K562 (cell line): ENCODE measurements around the gene LSR. TPM values are rescaled to one million over a fixed set of nuclear protein-coding genes. Genes with fewer than 3 reads are reported as not detected.
A peak's percentile ranks its signal among the peaks of the same experiment; 100 is the strongest.

Source experiments
- ARID3A ChIP-seq: IDR thresholded peaks from 2 replicates; pipeline ENCODE4 v1.6.1; 2012; ENCODE audit warnings: low read depth, low read length, improper control_type of control experiment, borderline replicate concordance
- ASH1L ChIP-seq: fragments of 450-650 bp; IDR thresholded peaks from 2 replicates; pipeline ENCODE4 v1.6.1; 2018; ENCODE audit warnings: borderline replicate concordance, mild to moderate bottlenecking, low read depth; ENCODE audit not compliant: partially characterized antibody
- CBX3 ChIP-seq, 2 experiments: IDR thresholded peaks; 1 replicate in 1 of 2; 2 replicates in 1 of 2; pipeline ENCODE4 v1.6.1; 2012; ENCODE audit warnings: inconsistent platforms in 2 of 2, low read length in 2 of 2, borderline replicate concordance in 1 of 2, control low read depth in 1 of 2
- CREB5 ChIP-seq: fragments of 250-450 bp; sonication (Bioruptor Pico); IDR thresholded peaks from 2 replicates; pipeline ENCODE4 v1.5.0; 2020; ENCODE audit warnings: mild to moderate bottlenecking
- GABPA ChIP-seq: fragments of 200-800 bp; sonication (Bioruptor generic); conservative IDR thresholded peaks from 2 replicates; pipeline ENCODE4 v1.6.1; 2016; ENCODE audit warnings: low read depth, missing genetic modification characterization, missing compliant biosample characterization
- HBP1 ChIP-seq: fragments of 450-650 bp; formaldehyde crosslinking; IDR thresholded peaks from 2 replicates; pipeline ENCODE4 v1.4.0; 2022; ENCODE audit warnings: missing genetic modification characterization
- KLF10 ChIP-seq: fragments of 250-450 bp; sonication (Bioruptor Pico); IDR thresholded peaks from 2 replicates; pipeline ENCODE4 v1.6.1; 2021; ENCODE audit warnings: matching md5 sums
- LCOR ChIP-seq: sonication (generic); formaldehyde crosslinking; IDR thresholded peaks from 2 replicates; pipeline ENCODE4 v1.8.0; 2022; ENCODE audit warnings: mild to moderate bottlenecking, missing genetic modification reagents
- MTA3 ChIP-seq: fragments of 450-650 bp; formaldehyde crosslinking; IDR thresholded peaks from 2 replicates; pipeline ENCODE4 v1.6.1; 2017; ENCODE audit warnings: mild to moderate bottlenecking, borderline replicate concordance
- NFE2L1 ChIP-seq: fragments of 450-650 bp; IDR thresholded peaks from 2 replicates; pipeline ENCODE4 v1.6.1; 2016; ENCODE audit warnings: missing genetic modification characterization, low read depth, mild to moderate bottlenecking, missing compliant biosample characterization, moderate library complexity, borderline replicate concordance
- NFIX ChIP-seq: fragments of 250-450 bp; sonication (Bioruptor Pico); IDR thresholded peaks from 2 replicates; pipeline ENCODE4 v1.4.0; 2020; ENCODE audit warnings: low read depth, mild to moderate bottlenecking, moderate library complexity
- NR2C1 ChIP-seq, 2 experiments: fragments of 450-650 bp; IDR thresholded peaks; 2 replicates each; pipeline ENCODE4 v1.6.1; 2017; ENCODE audit warnings: mild to moderate bottlenecking in 2 of 2, antibody characterized with exemption in 1 of 2, inconsistent platforms in 1 of 2, missing compliant biosample characterization in 1 of 2, missing genetic modification characterization in 1 of 2
- PYGO2 ChIP-seq: fragments of 450-650 bp; IDR thresholded peaks from 2 replicates; pipeline ENCODE4 v1.6.1; 2016; ENCODE audit warnings: mild to moderate bottlenecking, missing genetic modification characterization, moderate library complexity, missing compliant biosample characterization
- SMARCA4 ChIP-seq: fragments of 450-650 bp; IDR thresholded peaks from 2 replicates; pipeline ENCODE4 v1.6.1; 2016
- SMARCA5 ChIP-seq: fragments of 450-650 bp; IDR thresholded peaks from 2 replicates; pipeline ENCODE4 v1.6.1; 2016
- SUPT5H ChIP-seq: fragments of 450-650 bp; IDR thresholded peaks from 2 replicates; pipeline ENCODE4 v1.6.1; 2016
- TCF7L2 ChIP-seq: fragments of 150-350 bp; IDR thresholded peaks from 2 replicates; pipeline ENCODE4 v1.6.1; 2016; ENCODE audit warnings: low read depth, mild to moderate bottlenecking, low read length, moderate library complexity
- YY1 ChIP-seq, 3 experiments: IDR thresholded peaks; 2 replicates each; pipeline ENCODE4 v1.6.1; 2011; ENCODE audit warnings: low read length in 2 of 3, mild to moderate bottlenecking in 2 of 3, moderate library complexity in 2 of 3, borderline replicate concordance in 1 of 3, control low read depth in 1 of 3, low read depth in 1 of 3; ENCODE audit not compliant: insufficient read depth in 3 of 3, insufficient replicate concordance in 2 of 3, control insufficient read depth in 1 of 3, insufficient read length in 1 of 3; ENCODE audit errors: extremely low read depth in 1 of 3
- ZNF133 ChIP-seq: fragments of 250-450 bp; sonication (Bioruptor Pico); IDR thresholded peaks from 2 replicates; pipeline ENCODE4 v1.4.0; 2020; ENCODE audit warnings: mild to moderate bottlenecking
- ZNF140 ChIP-seq: fragments of 250-450 bp; sonication (Bioruptor Pico); IDR thresholded peaks from 2 replicates; pipeline ENCODE4 v1.8.0; 2021; ENCODE audit warnings: moderate library complexity, mild to moderate bottlenecking, inconsistent platforms
- polyA plus RNA-seq, 8 experiments: library from polyadenylated mRNA; depleted of rRNA in 4 of 8; stranded (reverse) in 5 of 8; unstranded in 3 of 8; fragments of >200 nt; fragmentation: Nextera tagmentation in 2 of 8; fragmentation: Illumina TruSeq in 1 of 8; extraction: Ambion mirVana in 2 of 8; extraction: Trizol in 1 of 8; gene quantifications; 2 replicates each; pipeline versions ENCODE4 v1.2.1 to v1.2.3, GENCODE V29; 2011 to 2014; ENCODE audit warnings: inconsistent platforms in 1 of 8, missing spikeins in 1 of 8
- total RNA-seq, 7 experiments: library from RNA; depleted of rRNA in 6 of 7; stranded (reverse); fragments of >200 nt in 6 of 7; fragmentation: Illumina TruSeq in 2 of 7; extraction: Trizol in 2 of 7; gene quantifications; 2 replicates each; pipeline versions ENCODE4 v1.2.1 to v1.2.3, GENCODE V29; 2011 to 2021; ENCODE audit warnings: low replicate concordance in 1 of 7

The LSR gene
- total and polyA plus RNA-seq, 9 of the 15 experiments (the other 6 are each of a cell fraction or from before 2014, with no cell fraction given) = 0.44 to 87.9 (median 28.0) TPM

- TF ChIP-seq ASH1L (peak; percentile 14), SMARCA4 (peak; percentile 90), LCOR (CRISPR knock-in tag) (no peak), HBP1 (peak; percentile 97), CREB5 (peak; percentile 96), CBX3 (IDR thresholded peaks at IDR 0.05; ENCODE audit: borderline replicate concordance in 1 of 2, low read length in 2 of 2) (peak in 1 of 2 experiments; percentile 77; a peak in 1 of 3 replicates), YY1 (IDR thresholded peaks at IDR 0.05; ENCODE audit: borderline replicate concordance in 1 of 3, control insufficient read depth in 1 of 3, extremely low read depth in 1 of 3, insufficient read depth in 3 of 3, insufficient read length in 1 of 3, insufficient replicate concordance in 2 of 3, low read depth in 1 of 3, low read length in 2 of 3) (peak in 2 of 3 experiments; percentile 57 to 59), ARID3A (no peak), NR2C1 (IDR thresholded peaks at IDR 0.05) (peak; percentile 44), NR2C1 (tag; IDR thresholded peaks at IDR 0.05) (peak; percentile 95), ZNF133 (CRISPR knock-in tag) (peak; percentile 89; the same call in 1 of the 2 replicates), GABPA (tag) (peak; percentile 27; the same call in 1 of the 2 replicates), ZNF140 (CRISPR knock-in tag) (peak; percentile 82; the same call in 1 of the 2 replicates), TCF7L2 (no peak), PYGO2 (tag) (peak; percentile 99), SUPT5H (0 out of 2 replicates have a peak, but pooled peaks have one; percentile 35), MTA3 (peak; percentile 63; the same call in 1 of the 2 replicates), NFIX (CRISPR knock-in tag) (peak; percentile 40; the same call in 1 of the 2 replicates), SMARCA5 (peak; percentile 99), KLF10 (peak; percentile 83), NFE2L1 (tag) (peak; percentile 66; the same call in 1 of the 2 replicates)
These were observed 43.7 kb upstream of the LSR start (continued) for GRCh38 chr19:35204799-35205732.
